Measurements from ENCODE around the gene E2F7.

- TF ChIP-seq EZH2phosphoT487 (IDR thresholded peaks at IDR 0.05; ENCODE audit: borderline replicate concordance, low read length) (no peak), CTCF (IDR thresholded peaks at IDR 0.05; ENCODE audit: low read depth, low read length, poor library complexity, severe bottlenecking) (no peak)
Measured at GRCh38 chr12:77062846-77063461, 2.4 kb downstream of the E2F7 start.

All from DOHH2 (cell line).